HG02852 (cell line): ENCODE data around the gene BMP10.

ENCODE experiments used
- ATAC-seq: cut with Tn5 transposase; IDR thresholded peaks from one replicate; pipeline ENCODE4 v1.9.1; 2021; ENCODE audit warnings: mild to moderate bottlenecking, moderate library complexity; ENCODE audit not compliant: unreplicated experiment

The BMP10 gene

GRCh38 chr2:68824831-68825230 is 46.4 kb downstream of the BMP10 start:
- no peak for ATAC-seq

- ATAC-seq = no peak
Observed at GRCh38 chr2:68822207-68822872, 48.9 kb downstream of the BMP10 start.

GRCh38 chr2:68819556-68819955 is 51.6 kb downstream of the BMP10 start:
- ATAC-seq = no peak

GRCh38 chr2:68817306-68817705 is 53.9 kb downstream of the BMP10 start:
- ATAC-seq = no peak
